Sigmoid colon (tissue), 4 donors: Measurements from ENCODE around the gene WFIKKN2.

ENCODE experiments used
- EP300 ChIP-seq, 4 donors: sonication (generic); formaldehyde crosslinking; IDR thresholded peaks; one replicate each; pipeline ENCODE4 v1.6.1; 2017; ENCODE audit warnings: antibody characterized with exemption in 4 of 4
- POLR2A ChIP-seq, 2 donors: fragments of 450-650 bp; IDR thresholded peaks; one replicate each; pipeline ENCODE4 v1.6.1; 2016; ENCODE audit warnings: antibody characterized with exemption in 2 of 2, mild to moderate bottlenecking in 2 of 2, moderate library complexity in 2 of 2
- TF ChIP-seq, protein P1 (sequence below), 4 experiments: fragments of 450-650 bp in 3 of 4; fragments of 200-600 bp in 1 of 4; IDR thresholded peaks; one replicate each; pipeline ENCODE4 v1.5.1; 2016 to 2019; ENCODE audit warnings: antibody characterized with exemption in 4 of 4, mild to moderate bottlenecking in 3 of 4, moderate library complexity in 2 of 4

DNA sequence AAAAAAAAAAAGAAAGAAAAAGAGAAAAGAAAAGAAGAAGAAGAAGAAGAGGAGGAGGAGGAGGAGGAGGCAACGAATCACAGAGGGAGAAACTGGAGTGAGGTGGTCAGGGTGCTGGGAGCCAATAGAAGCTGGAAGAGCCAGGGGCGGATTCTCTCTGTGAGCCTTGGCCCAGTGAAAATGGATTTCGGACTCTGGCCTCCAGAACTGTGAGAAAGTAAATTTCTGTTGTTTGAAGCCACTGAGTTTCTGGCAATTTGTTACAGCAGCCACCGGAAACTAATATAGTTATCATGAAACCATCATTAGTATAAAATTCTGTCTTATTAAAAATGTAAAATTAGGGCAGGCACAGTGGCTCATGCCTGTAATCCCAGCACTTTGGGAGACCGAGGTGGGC, 27.7 kb upstream of the WFIKKN2 start:
- TF ChIP-seq, protein P1, sequence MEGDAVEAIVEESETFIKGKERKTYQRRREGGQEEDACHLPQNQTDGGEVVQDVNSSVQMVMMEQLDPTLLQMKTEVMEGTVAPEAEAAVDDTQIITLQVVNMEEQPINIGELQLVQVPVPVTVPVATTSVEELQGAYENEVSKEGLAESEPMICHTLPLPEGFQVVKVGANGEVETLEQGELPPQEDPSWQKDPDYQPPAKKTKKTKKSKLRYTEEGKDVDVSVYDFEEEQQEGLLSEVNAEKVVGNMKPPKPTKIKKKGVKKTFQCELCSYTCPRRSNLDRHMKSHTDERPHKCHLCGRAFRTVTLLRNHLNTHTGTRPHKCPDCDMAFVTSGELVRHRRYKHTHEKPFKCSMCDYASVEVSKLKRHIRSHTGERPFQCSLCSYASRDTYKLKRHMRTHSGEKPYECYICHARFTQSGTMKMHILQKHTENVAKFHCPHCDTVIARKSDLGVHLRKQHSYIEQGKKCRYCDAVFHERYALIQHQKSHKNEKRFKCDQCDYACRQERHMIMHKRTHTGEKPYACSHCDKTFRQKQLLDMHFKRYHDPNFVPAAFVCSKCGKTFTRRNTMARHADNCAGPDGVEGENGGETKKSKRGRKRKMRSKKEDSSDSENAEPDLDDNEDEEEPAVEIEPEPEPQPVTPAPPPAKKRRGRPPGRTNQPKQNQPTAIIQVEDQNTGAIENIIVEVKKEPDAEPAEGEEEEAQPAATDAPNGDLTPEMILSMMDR (IDR thresholded peaks at IDR 0.05) = no peak
- TF ChIP-seq EP300 (IDR thresholded peaks at IDR 0.05) (no peak), POLR2A (IDR thresholded peaks at IDR 0.05) (no peak)
